ENCODE data around the gene BRPF1.

Gene BRPF1

GRCh38 chr3:9710174-9710739 lies 21.3 kb upstream of the BRPF1 start:
- no peak overlapping the region for H3K4me3 ChIP-seq (ENCODE audit: severe bottlenecking)
- TF ChIP-seq, protein P1, sequence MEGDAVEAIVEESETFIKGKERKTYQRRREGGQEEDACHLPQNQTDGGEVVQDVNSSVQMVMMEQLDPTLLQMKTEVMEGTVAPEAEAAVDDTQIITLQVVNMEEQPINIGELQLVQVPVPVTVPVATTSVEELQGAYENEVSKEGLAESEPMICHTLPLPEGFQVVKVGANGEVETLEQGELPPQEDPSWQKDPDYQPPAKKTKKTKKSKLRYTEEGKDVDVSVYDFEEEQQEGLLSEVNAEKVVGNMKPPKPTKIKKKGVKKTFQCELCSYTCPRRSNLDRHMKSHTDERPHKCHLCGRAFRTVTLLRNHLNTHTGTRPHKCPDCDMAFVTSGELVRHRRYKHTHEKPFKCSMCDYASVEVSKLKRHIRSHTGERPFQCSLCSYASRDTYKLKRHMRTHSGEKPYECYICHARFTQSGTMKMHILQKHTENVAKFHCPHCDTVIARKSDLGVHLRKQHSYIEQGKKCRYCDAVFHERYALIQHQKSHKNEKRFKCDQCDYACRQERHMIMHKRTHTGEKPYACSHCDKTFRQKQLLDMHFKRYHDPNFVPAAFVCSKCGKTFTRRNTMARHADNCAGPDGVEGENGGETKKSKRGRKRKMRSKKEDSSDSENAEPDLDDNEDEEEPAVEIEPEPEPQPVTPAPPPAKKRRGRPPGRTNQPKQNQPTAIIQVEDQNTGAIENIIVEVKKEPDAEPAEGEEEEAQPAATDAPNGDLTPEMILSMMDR (IDR thresholded peaks at IDR 0.05; ENCODE audit: poor library complexity, severe bottlenecking) = no peak
- no peaks in the 10 kb centered on the region for H3K9me3 ChIP-seq (ENCODE audit: severe bottlenecking)
- no peaks in the 10 kb centered on the region for H3K27me3 ChIP-seq (ENCODE audit: insufficient read depth, poor library complexity, severe bottlenecking)
- H3K4me1 ChIP-seq (ENCODE audit: insufficient read depth, poor library complexity, severe bottlenecking) = no peaks in the 10 kb centered on the region
- no peak for ATAC-seq (ENCODE audit: low read depth)
- no peak overlapping the region for H3K27ac ChIP-seq (ENCODE audit: poor library complexity, severe bottlenecking)
- DNase-seq (ENCODE audit: low spot score) = no peak
- no peaks in the 10 kb centered on the region for H3K36me3 ChIP-seq (ENCODE audit: low read depth)

DNA sequence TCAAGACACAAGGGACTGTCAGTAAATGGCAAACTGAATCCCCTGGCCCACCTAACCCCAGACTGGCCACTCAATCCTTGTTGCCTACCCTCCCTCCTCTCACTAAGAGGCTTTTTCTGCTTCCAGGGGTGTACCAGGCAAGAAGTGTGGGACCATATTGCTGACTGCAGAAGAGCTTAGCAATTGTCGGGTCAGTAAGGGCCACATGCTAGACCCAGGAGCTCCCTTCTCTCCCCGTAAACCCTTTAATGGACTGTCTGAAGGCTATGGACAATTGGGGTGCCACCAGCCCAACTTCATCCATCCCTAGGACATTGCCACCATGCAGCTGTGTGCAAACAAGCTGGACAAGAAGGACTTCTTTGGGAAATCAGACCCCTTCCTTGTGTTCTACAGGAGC lies 19.1 kb upstream of the BRPF1 start:
- DNase-seq (ENCODE audit: low spot score) (no peak), ATAC-seq (ENCODE audit: low read depth) (no peak)
- Histone ChIP-seq H3K9me3 (ENCODE audit: severe bottlenecking) (no peaks in the 10 kb centered on the region), H3K36me3 (ENCODE audit: low read depth) (no peaks in the 10 kb centered on the region), H3K4me3 (ENCODE audit: severe bottlenecking) (no peak overlapping the region), H3K27ac (ENCODE audit: poor library complexity, severe bottlenecking) (no peak overlapping the region), H3K27me3 (ENCODE audit: insufficient read depth, poor library complexity, severe bottlenecking) (no peaks in the 10 kb centered on the region), H3K4me1 (ENCODE audit: insufficient read depth, poor library complexity, severe bottlenecking) (no peaks in the 10 kb centered on the region)
- TF ChIP-seq, protein P1 (IDR thresholded peaks at IDR 0.05; ENCODE audit: poor library complexity, severe bottlenecking) = no peak

DNA sequence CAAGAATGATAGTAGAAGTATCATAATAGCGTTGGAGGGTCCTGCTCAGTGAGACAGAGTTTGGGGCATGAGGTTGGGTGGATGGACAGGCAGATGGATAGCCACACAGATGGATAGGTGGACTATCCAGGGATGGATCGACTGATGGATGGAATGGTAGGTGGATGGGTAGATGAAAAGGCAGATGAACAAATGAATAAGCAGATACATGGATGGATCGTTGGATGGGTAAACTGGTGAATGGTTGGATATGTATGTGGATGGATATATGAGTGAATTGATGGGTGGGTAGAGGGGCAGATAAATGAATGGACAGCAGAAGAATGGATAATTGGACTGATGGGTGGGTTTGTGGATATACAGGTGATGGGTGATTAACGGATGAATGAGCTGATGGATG lies 18.4 kb upstream of the BRPF1 start:
- Histone ChIP-seq H3K4me1 (ENCODE audit: insufficient read depth, poor library complexity, severe bottlenecking) (no peaks in the 10 kb centered on the region), H3K27me3 (ENCODE audit: insufficient read depth, poor library complexity, severe bottlenecking) (no peaks in the 10 kb centered on the region), H3K36me3 (ENCODE audit: low read depth) (no peaks in the 10 kb centered on the region), H3K4me3 (ENCODE audit: severe bottlenecking) (no peak overlapping the region), H3K27ac (ENCODE audit: poor library complexity, severe bottlenecking) (no peak overlapping the region), H3K9me3 (ENCODE audit: severe bottlenecking) (no peaks in the 10 kb centered on the region)
- TF ChIP-seq, protein P1 (IDR thresholded peaks at IDR 0.05; ENCODE audit: poor library complexity, severe bottlenecking) = no peak
- DNase-seq (ENCODE audit: low spot score) (no peak), ATAC-seq (ENCODE audit: low read depth) (no peak)

DNA sequence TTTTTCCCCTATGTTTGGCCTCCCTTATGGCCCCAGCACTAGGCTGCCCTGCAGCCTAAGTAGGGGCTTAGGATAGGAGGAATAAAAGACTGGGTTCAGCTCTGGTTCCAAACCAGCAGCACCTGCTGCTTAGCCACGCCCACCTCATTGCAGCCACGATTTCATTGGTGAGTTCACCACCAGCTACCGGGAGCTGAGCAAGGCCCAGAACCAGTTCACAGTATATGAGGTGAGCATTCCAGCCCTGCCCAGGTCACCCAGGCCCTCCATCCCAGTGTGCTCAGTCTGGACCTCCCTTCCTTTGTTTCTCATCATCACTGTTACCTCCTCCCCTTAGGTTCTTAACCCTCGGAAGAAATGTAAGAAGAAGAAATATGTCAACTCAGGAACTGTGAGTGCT lies 16.4 kb upstream of the BRPF1 start:
- Histone ChIP-seq H3K27me3 (ENCODE audit: insufficient read depth, poor library complexity, severe bottlenecking) (no peaks in the 10 kb centered on the region), H3K4me1 (ENCODE audit: insufficient read depth, poor library complexity, severe bottlenecking) (no peaks in the 10 kb centered on the region), H3K36me3 (ENCODE audit: low read depth) (no peaks in the 10 kb centered on the region), H3K27ac (ENCODE audit: poor library complexity, severe bottlenecking) (no peak overlapping the region), H3K9me3 (ENCODE audit: severe bottlenecking) (no peaks in the 10 kb centered on the region), H3K4me3 (ENCODE audit: severe bottlenecking) (no peak overlapping the region)
- no peak for DNase-seq (ENCODE audit: low spot score)
- TF ChIP-seq, protein P1 (IDR thresholded peaks at IDR 0.05; ENCODE audit: poor library complexity, severe bottlenecking) = no peak
- peak; percentile 22; the same call in 1 of the 3 replicates for ATAC-seq (ENCODE audit: low read depth)

DNA sequence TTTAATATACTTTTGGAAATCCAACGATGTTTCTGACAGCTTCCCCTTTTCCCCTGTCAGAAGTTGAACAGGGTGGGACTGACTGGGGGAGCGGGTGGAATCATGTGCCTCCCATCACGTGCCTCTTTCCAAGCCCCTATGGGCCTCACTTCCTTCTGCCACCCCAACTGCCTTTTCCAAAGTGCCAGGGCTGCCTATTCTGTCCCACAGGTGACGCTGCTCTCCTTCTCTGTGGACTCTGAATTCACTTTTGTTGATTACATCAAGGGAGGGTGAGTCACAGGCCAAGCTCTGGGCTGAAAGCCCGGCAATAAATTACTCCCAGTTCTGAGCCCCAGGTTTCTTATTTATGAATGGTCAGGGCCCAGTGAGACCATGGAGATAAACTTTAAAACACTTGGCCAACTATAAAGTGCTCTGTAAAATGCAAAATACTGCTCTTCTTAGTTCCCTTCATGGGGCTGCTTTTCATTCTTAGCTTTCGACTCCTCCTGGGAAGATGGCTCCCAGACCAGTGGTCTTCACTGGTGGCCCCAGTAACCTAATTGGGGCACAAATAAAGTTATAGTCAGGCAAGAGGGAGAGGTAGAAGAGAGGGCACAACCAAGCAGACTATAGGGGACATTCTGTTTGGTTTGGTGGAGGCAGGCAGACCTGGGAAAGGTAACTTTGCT lies 15.6 kb upstream of the BRPF1 start:
- Histone ChIP-seq H3K4me1 (ENCODE audit: insufficient read depth, poor library complexity, severe bottlenecking) (no peaks in the 10 kb centered on the region), H3K36me3 (ENCODE audit: low read depth) (no peaks in the 10 kb centered on the region), H3K27me3 (ENCODE audit: insufficient read depth, poor library complexity, severe bottlenecking) (no peaks in the 10 kb centered on the region), H3K27ac (ENCODE audit: poor library complexity, severe bottlenecking) (no peak overlapping the region), H3K4me3 (ENCODE audit: severe bottlenecking) (no peak overlapping the region), H3K9me3 (ENCODE audit: severe bottlenecking) (no peaks in the 10 kb centered on the region)
- TF ChIP-seq, protein P1 (IDR thresholded peaks at IDR 0.05; ENCODE audit: poor library complexity, severe bottlenecking) = peak; percentile 91
- DNase-seq (ENCODE audit: low spot score) (peak; percentile 67), ATAC-seq (ENCODE audit: low read depth) (peak; percentile 96)
